ENCODE measurements around the gene DLG2. TPM values are rescaled to one million over a fixed set of nuclear protein-coding genes. Genes with fewer than 3 reads are reported as not detected.

Gene DLG2
- total RNA-seq, 2 experiments from 2014 or later = 2.0 to 2.1 TPM

DNA sequence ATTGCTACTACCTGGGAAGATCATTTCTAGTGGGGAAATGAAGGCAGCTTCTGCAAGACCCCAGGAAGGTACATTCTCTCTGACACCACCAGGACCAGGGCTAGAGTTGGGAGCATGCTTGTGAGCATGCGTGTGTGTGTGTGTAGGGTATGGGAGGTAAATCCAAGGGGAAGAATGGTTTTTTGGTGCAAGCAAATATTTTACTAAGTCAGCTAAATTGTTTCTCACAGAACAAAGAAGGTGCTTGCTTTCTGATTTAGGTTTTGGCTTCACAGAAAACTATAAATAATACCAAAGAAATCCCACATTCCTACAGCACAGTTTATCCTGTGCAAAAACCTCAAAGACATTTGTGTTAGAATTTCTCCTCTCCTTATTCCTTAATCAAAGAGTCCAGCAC, 1996.9 kb downstream of the DLG2 start:
- H3K36me3 Mint-ChIP-seq (ENCODE audit: low read depth) = no peaks in the 10 kb centered on the region
- no peaks in the 10 kb centered on the region for H3K27me3 Mint-ChIP-seq
- DNase-seq (no peak), ATAC-seq (ENCODE audit: poor library complexity) (no peak)
- TF ChIP-seq, protein P1, sequence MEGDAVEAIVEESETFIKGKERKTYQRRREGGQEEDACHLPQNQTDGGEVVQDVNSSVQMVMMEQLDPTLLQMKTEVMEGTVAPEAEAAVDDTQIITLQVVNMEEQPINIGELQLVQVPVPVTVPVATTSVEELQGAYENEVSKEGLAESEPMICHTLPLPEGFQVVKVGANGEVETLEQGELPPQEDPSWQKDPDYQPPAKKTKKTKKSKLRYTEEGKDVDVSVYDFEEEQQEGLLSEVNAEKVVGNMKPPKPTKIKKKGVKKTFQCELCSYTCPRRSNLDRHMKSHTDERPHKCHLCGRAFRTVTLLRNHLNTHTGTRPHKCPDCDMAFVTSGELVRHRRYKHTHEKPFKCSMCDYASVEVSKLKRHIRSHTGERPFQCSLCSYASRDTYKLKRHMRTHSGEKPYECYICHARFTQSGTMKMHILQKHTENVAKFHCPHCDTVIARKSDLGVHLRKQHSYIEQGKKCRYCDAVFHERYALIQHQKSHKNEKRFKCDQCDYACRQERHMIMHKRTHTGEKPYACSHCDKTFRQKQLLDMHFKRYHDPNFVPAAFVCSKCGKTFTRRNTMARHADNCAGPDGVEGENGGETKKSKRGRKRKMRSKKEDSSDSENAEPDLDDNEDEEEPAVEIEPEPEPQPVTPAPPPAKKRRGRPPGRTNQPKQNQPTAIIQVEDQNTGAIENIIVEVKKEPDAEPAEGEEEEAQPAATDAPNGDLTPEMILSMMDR (IDR thresholded peaks at IDR 0.05) = no peak
- H3K4me3 Mint-ChIP-seq = no peak overlapping the region
- H3K9me3 Mint-ChIP-seq = no peaks in the 10 kb centered on the region
- intact Hi-C loops (cut with DNase I, micrococcal nuclease) = no loop called here
- Histone ChIP-seq H3K4me3 (ENCODE audit: low read length) (no peak overlapping the region), H3K27ac (ENCODE audit: low read depth in 1 of 2, low read length in 2 of 2) (no peak overlapping the region), H3K9me3 (ENCODE audit: control insufficient read depth in 1 of 2, insufficient read depth in 1 of 2, low read length in 2 of 2) (no peaks in the 10 kb centered on the region), H3K4me1 (ENCODE audit: insufficient read depth, low read length) (no peaks in the 10 kb centered on the region), H3K27me3 (ENCODE audit: control insufficient read depth in 1 of 2, insufficient read depth in 2 of 2, low read length in 2 of 2) (no peaks in the 10 kb centered on the region), H3K36me3 (ENCODE audit: insufficient read depth, low read length) (no peaks in the 10 kb centered on the region)
- no peaks in the 10 kb centered on the region for H3K4me1 Mint-ChIP-seq (ENCODE audit: low read depth)
- POLR2A ChIA-PET = no interaction called here
- H3K27ac Mint-ChIP-seq = no peak overlapping the region
- CTCF ChIA-PET = no interaction called here

DNA sequence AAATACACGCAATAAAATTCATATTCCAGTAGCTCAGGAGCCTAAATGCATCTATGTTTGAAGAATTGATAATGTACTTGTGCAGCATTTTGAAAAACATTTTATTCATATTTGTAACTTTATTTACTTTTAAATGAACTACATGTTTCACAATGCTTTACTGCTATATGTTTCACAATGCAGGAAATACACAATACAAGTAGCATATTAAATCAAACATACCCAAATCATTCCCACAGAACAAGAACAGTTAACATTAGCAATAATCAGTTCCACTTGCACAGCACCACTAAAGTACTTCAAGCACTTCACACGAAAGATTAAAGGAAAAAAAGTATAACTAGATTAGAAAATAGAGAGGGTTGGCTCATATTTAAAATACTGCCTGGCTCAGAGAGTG, 1997.4 kb downstream of the DLG2 start:
- intact Hi-C loops (cut with DNase I, micrococcal nuclease) = no loop called here
- TF ChIP-seq, protein P1 (IDR thresholded peaks at IDR 0.05) = no peak
- H3K27ac ChIP-seq (ENCODE audit: low read depth in 1 of 2, low read length in 2 of 2) = no peak overlapping the region
- no peaks in the 10 kb centered on the region for H3K4me1 ChIP-seq (ENCODE audit: insufficient read depth, low read length)
- no peak for ATAC-seq (ENCODE audit: poor library complexity)
- no peaks in the 10 kb centered on the region for H3K27me3 ChIP-seq (ENCODE audit: control insufficient read depth in 1 of 2, insufficient read depth in 2 of 2, low read length in 2 of 2)
- no peak overlapping the region for H3K4me3 ChIP-seq (ENCODE audit: low read length)
- no peaks in the 10 kb centered on the region for H3K36me3 ChIP-seq (ENCODE audit: insufficient read depth, low read length)
- POLR2A ChIA-PET = no interaction called here
- Mint-ChIP-seq H3K9me3 (no peaks in the 10 kb centered on the region), H3K36me3 (ENCODE audit: low read depth) (no peaks in the 10 kb centered on the region), H3K27ac (no peak overlapping the region), H3K4me3 (no peak overlapping the region), H3K27me3 (peaks cover 4% of the 10 kb centered on the region), H3K4me1 (ENCODE audit: low read depth) (no peaks in the 10 kb centered on the region)
- DNase-seq = no peak
- no peaks in the 10 kb centered on the region for H3K9me3 ChIP-seq (ENCODE audit: control insufficient read depth in 1 of 2, insufficient read depth in 1 of 2, low read length in 2 of 2)
- CTCF ChIA-PET = no interaction called here

DNA sequence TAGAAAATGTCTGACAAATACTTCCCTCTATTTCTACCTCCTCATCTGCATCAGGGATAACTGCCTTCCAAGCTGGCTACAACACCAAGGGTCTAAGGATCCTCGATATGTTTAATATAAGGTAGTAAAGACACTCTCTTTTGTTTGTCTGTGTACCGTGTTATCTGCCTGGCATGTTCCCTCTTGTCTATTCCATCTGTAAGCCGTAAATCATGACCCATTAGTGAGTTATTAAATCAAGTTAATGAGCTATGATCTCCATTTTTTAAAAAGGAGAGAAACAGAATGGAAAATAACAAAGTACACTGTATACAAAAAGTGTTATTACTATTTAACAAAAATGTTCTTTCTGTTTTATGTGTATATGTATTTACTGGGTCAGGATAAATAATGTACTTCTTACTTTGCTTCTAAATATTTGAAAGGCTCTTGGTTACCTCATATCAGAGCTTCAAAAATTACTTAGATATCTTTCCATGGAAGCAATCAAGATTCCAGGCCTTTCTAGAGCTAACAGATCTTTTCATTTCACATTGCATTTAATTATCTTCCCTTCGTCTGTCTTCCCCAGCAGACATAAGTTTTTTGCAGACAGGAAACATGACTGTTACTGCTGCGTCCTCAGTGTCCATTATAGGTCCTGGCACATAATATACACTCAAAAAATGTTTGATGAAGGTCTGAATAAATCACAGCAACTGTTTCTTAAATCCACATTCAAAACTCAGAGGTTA, 1998.4 kb downstream of the DLG2 start:
- ATAC-seq (ENCODE audit: poor library complexity) (no peak), DNase-seq (no peak)
- H3K4me3 Mint-ChIP-seq = no peak overlapping the region
- H3K36me3 ChIP-seq (ENCODE audit: insufficient read depth, low read length) = no peaks in the 10 kb centered on the region
- POLR2A ChIA-PET = interaction anchor here (0.6 kb wide), 1 partner anchor 14 kb away, joined by 3 read pairs; no protein-coding TSS in a partner anchor
- intact Hi-C loops (cut with DNase I, micrococcal nuclease) = no loop called here
- peaks cover 4% of the 10 kb centered on the region for H3K27me3 Mint-ChIP-seq
- CTCF ChIA-PET = no interaction called here
- no peaks in the 10 kb centered on the region for H3K27me3 ChIP-seq (ENCODE audit: control insufficient read depth in 1 of 2, insufficient read depth in 2 of 2, low read length in 2 of 2)
- H3K4me1 ChIP-seq (ENCODE audit: insufficient read depth, low read length) = no peaks in the 10 kb centered on the region
- no peaks in the 10 kb centered on the region for H3K36me3 Mint-ChIP-seq (ENCODE audit: low read depth)
- no peak overlapping the region for H3K4me3 ChIP-seq (ENCODE audit: low read length)
- no peaks in the 10 kb centered on the region for H3K9me3 ChIP-seq (ENCODE audit: control insufficient read depth in 1 of 2, insufficient read depth in 1 of 2, low read length in 2 of 2)
- H3K9me3 Mint-ChIP-seq = no peaks in the 10 kb centered on the region
- no peaks in the 10 kb centered on the region for H3K4me1 Mint-ChIP-seq (ENCODE audit: low read depth)
- no peak overlapping the region for H3K27ac ChIP-seq (ENCODE audit: low read depth in 1 of 2, low read length in 2 of 2)
- no peak overlapping the region for H3K27ac Mint-ChIP-seq
- TF ChIP-seq, protein P1 (IDR thresholded peaks at IDR 0.05) = no peak
